Muscle layer of colon (tissue), 2 donors: ENCODE results near the gene FNDC10.
"Not testable (repeated sequence)": the region's sequence is repeated elsewhere in the genome, so short reads cannot be mapped to it uniquely, and the experiment has no call there.

Source experiments
- H3K27ac ChIP-seq: one replicate; pipeline ENCODE4 v1.7.0; 2013; ENCODE audit warnings: low read depth, mild to moderate bottlenecking, low read length, moderate library complexity
- H3K27me3 ChIP-seq, 2 donors: one replicate each; pipeline ENCODE4 v1.7.0; 2013; ENCODE audit warnings: low read length in 2 of 2, mild to moderate bottlenecking in 2 of 2; ENCODE audit not compliant: insufficient read depth in 2 of 2, control insufficient read depth in 1 of 2
- H3K36me3 ChIP-seq: one replicate; pipeline ENCODE4 v1.7.0; 2013; ENCODE audit warnings: mild to moderate bottlenecking, low read length; ENCODE audit not compliant: insufficient read depth
- H3K4me1 ChIP-seq: one replicate; pipeline ENCODE4 v1.7.0; 2013; ENCODE audit warnings: mild to moderate bottlenecking, low read length; ENCODE audit not compliant: insufficient read depth
- H3K4me3 ChIP-seq, 2 donors: one replicate each; pipeline ENCODE4 v1.7.0; 2013; ENCODE audit warnings: low read length in 2 of 2, low read depth in 1 of 2, mild to moderate bottlenecking in 1 of 2, moderate library complexity in 1 of 2
- H3K9ac ChIP-seq: one replicate; pipeline ENCODE4 v1.7.0; 2013; ENCODE audit warnings: low read length
- H3K9me3 ChIP-seq: one replicate; pipeline ENCODE4 v1.7.0; 2013; ENCODE audit warnings: mild to moderate bottlenecking, low read length
- donor health status: abdominal sarcoma.
- donor health status: Adenocarcinoma of cecum.

The FNDC10 gene

DNA sequence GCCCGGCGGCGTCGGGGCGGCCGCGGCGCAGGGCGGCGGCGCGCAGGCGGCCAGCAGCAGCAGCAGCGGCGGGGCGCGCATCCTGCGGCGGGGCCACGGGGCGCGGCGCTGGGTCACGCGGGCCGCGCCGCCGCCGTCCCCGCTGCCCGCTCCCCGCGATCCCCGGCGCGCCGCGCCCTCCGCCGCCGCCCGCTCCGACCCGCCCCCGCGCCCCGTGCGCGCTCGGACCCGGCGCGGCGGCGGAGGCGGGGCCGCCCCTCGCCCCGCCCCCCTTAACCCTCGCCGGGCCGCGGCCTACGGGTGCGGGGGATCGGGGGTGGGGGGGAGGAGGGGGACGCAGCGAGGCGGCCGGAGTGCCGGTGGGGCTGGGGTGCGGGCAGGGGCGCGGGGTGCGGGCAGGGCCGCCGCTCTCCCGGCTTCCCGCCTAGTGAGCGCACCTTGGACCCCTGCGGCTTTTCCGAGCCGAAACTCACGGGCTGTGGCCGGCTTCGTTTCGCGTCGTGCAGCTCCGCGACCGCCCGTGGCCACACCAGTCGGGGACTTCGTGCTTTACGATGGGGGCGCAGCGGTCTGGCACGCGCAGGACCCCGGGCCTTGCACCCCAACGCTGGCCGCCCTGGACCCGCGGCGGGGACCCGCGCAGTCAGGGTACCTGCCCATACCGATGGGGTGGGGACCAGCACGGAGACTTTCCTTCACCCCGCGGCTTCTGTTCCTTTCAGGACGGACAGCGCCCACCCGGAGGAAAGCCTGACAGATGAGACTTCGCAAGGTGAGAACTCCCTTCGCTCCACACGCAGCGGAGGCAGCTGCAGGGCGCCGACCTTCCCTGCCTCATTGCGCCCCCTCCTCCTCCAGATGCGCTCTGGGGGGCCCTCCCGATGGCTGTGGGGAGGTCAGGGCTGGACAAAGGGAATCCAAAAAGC lies at the start of gene FNDC10:
TSS of gene FNDC10 (minus strand) at position 201 of the 926 bp plus-strand sequence. CDS start at position 81, 120 bp downstream.
- no peaks in the 10 kb centered on the region for H3K9me3 ChIP-seq
- no peak within 1 kb of the TSS for H3K9ac ChIP-seq
- H3K4me1 ChIP-seq = no peaks in the 10 kb centered on the region
- no peaks in the 10 kb centered on the region for H3K36me3 ChIP-seq
- H3K4me3 ChIP-seq = no peak within 1 kb of the TSS
- peaks cover 18 to 58% of the 10 kb centered on the region in 2 donors for H3K27me3 ChIP-seq
- H3K27ac ChIP-seq = no peak within 1 kb of the TSS

- not testable (repeated sequence) for H3K9ac ChIP-seq, H3K27me3 ChIP-seq, H3K4me3 ChIP-seq, H3K9me3 ChIP-seq, H3K4me1 ChIP-seq, H3K27ac ChIP-seq
- H3K36me3 ChIP-seq = peaks cover 38% of the 10 kb centered on the region
Measured at GRCh38 chr1:1648265-1648664, 48.3 kb upstream of the FNDC10 start.

DNA sequence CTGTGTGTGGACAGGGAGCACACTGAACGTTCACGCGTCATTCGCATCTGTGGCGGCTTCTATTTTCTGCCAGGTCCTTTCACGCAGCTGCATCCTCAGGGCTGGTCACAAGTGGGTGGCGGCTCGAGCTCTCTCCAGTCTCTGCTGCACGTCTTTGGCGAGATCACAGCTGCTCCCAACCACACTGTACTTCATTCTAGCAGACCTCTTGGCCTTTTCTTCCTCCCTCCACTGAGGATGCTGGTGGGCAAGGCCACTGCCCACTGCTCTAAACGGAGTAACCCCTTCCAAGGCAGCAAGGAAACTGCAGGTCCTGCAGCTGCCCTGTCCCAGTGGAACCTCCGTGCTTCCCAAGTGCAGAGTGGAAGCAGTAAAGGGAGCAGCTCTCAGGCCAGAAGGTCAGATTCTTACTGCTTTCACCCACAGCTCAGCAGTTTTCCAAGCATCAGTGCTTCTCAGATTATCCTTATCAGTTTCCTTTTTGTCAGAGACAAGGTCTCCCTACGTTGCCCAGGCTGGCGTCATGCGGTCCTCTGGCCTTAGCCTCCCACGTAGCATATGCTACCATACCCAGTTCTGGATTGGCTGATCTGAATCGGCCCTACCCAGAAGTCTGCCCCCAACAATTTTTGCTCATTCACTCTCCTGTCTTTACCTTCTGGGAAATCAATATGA lies 47.8 kb upstream of the FNDC10 start:
- not testable (repeated sequence) for H3K4me1 ChIP-seq, H3K9me3 ChIP-seq, H3K4me3 ChIP-seq, H3K27me3 ChIP-seq, H3K27ac ChIP-seq, H3K9ac ChIP-seq
- H3K36me3 ChIP-seq = peaks cover 35% of the 10 kb centered on the region

GRCh38 chr1:1646326-1646725 lies 46.4 kb upstream of the FNDC10 start:
- H3K9ac ChIP-seq, H3K4me3 ChIP-seq, H3K4me1 ChIP-seq, H3K27ac ChIP-seq, H3K9me3 ChIP-seq, H3K27me3 ChIP-seq: not testable (repeated sequence)
- H3K36me3 ChIP-seq = peaks cover 24% of the 10 kb centered on the region

GRCh38 chr1:1640711-1641461 lies 41.0 kb upstream of the FNDC10 start:
- H3K36me3 ChIP-seq = not testable (repeated sequence)

GRCh38 chr1:1640081-1640480 lies 40.1 kb upstream of the FNDC10 start:
- not testable (repeated sequence) for H3K27ac ChIP-seq, H3K9ac ChIP-seq, H3K27me3 ChIP-seq, H3K9me3 ChIP-seq, H3K4me3 ChIP-seq, H3K4me1 ChIP-seq, H3K36me3 ChIP-seq

More at GRCh38 chr1:1640711-1641461, 41.0 kb upstream of the FNDC10 start:
- H3K27me3 ChIP-seq, H3K4me3 ChIP-seq, H3K9ac ChIP-seq, H3K4me1 ChIP-seq, H3K27ac ChIP-seq, H3K9me3 ChIP-seq: not testable (repeated sequence)

GRCh38 chr1:1639368-1639767 lies 39.4 kb upstream of the FNDC10 start:
- not testable (repeated sequence) for H3K27ac ChIP-seq, H3K9me3 ChIP-seq, H3K4me3 ChIP-seq, H3K9ac ChIP-seq, H3K4me1 ChIP-seq, H3K36me3 ChIP-seq, H3K27me3 ChIP-seq

DNA sequence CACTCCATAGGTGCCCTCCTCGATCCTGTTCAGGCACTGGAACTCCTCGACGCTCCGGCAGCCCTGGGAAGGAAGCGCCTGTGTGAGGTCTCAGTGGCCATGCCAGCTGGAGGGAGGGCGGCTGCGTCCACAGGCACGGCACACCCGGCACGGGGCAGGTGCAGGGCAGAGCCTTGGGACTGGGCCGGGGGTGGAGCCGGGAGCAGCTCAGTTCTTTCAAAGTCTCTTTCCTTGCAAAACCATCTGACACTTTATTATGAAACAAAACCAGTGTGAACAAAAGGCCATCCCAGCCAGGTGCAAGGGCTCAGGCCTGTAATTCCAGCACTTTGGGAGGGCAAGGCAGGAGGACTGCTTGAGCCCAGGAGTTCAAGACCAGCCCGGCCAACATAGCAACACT lies 38.6 kb upstream of the FNDC10 start:
- not testable (repeated sequence) for H3K4me3 ChIP-seq, H3K27ac ChIP-seq, H3K36me3 ChIP-seq, H3K9ac ChIP-seq, H3K9me3 ChIP-seq, H3K27me3 ChIP-seq, H3K4me1 ChIP-seq

DNA sequence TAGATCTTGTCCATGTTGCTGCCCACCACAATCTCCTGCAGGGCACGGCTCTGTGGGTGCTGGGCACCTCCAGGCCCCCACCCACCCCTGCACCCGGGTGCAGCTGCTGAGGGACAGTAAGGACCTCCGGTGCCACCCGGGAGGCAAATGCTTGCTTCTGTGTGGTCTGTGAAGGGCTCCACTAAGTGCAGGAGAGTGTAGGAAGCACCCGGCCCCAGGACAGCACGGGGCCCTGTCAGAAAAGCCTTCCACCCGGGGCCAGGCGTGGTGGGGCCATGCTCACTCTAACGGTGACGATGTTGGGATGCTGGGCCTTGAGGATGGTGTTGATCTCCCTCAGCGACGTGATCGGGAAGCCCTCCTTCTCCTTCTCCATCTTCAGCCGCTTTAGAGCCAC lies 37.5 kb upstream of the FNDC10 start:
- not testable (repeated sequence) for H3K27ac ChIP-seq, H3K9ac ChIP-seq, H3K9me3 ChIP-seq, H3K36me3 ChIP-seq, H3K4me1 ChIP-seq, H3K27me3 ChIP-seq, H3K4me3 ChIP-seq

DNA sequence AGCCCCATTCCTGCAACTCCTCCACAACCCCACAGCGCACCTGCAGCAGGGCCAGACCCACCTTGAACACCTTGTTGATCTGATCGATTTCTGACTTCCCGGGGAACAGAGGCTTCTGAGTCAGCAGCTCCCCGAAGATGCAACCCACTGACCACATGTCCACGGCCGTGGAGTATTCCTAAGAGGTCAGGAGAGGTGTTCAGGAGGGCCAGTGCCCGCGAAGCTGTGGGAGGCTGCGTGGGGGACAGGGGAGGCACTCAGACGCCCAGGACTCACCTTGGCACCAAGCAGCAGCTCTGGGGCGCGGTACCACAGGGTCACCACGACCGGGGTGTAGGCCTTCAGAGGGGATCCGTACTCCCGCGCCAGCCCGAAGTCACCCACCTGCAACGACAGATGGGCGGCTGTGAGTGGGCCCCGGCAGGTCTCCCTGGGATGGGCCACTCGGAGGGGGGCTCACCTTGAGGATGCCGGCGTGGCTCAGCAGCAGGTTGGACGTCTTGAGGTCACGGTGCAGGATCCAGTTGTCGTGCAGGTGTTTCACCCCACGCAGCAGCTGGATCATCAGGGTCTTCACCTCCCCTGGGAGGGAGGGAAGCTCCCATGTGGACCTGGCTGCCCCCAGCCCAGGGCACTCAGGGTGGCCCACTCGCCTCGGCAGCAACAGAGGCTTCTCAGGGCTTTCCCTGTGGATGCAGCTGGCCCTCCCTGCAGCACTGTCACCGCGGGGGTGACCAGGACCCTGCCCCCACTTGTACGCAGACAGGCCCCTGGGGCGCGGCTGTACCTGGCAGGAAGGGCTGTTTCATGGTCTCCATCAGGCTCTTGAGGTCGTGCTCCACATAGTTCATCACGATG lies 36.9 kb upstream of the FNDC10 start:
- H3K36me3 ChIP-seq, H3K9ac ChIP-seq: not testable (repeated sequence)

GRCh38 chr1:1634613-1635012 lies 34.7 kb upstream of the FNDC10 start:
- H3K27ac ChIP-seq, H3K9me3 ChIP-seq, H3K36me3 ChIP-seq, H3K4me3 ChIP-seq, H3K4me1 ChIP-seq, H3K9ac ChIP-seq: not testable (repeated sequence)
- H3K27me3 ChIP-seq = peaks cover 0 to 23% of the 10 kb centered on the region in 2 donors

More for the DNA sequence above, 36.9 kb upstream of the FNDC10 start:
- not testable (repeated sequence) for H3K27ac ChIP-seq, H3K27me3 ChIP-seq, H3K4me3 ChIP-seq, H3K9me3 ChIP-seq, H3K4me1 ChIP-seq
